A549 (cell line): ENCODE results near the gene USF1. TPM values are rescaled to one million over a fixed set of nuclear protein-coding genes. Genes with fewer than 3 reads are reported as not detected.

Experiments used
- ATAC-seq, 2 experiments: fragments of 200-7000 bp in 1 of 2; fragments of >200 bp in 1 of 2; cut with Nextera tagmentation in 1 of 2; cut with Tn5 transposase in 1 of 2; 3 replicates each; pipeline versions ENCODE4 v1.8.0 to v1.9.1; 2018 to 2020; ENCODE audit warnings: mild to moderate bottlenecking in 1 of 2, moderate library complexity in 1 of 2
- CTCF ChIA-PET: fragments of 300-600 bp; sonication (Branson Sonifier 250); formaldehyde crosslinking; extraction: SDS; loops from one replicate; lab custom pipeline; 2021; ENCODE audit warnings: antibody characterized with exemption, inconsistent platforms; lab: Yijun Ruan, JAX
- POLR2A ChIA-PET: fragments of 350-600 bp; formaldehyde crosslinking; extraction: SDS; loops from one replicate; lab custom pipeline; 2021; ENCODE audit warnings: antibody characterized with exemption, inconsistent platforms; lab: Yijun Ruan, JAX
- DNase-seq, 2 experiments: peaks; one replicate each; pipeline versions ENCODE4 v3.0.0 to v3.0.0-alpha.2; 2011 to 2016; ENCODE audit warnings: low read depth in 1 of 2, low spot score in 1 of 2
- FAIRE-seq: peaks from 2 replicates; lab custom pipeline; 2011; peaks lifted over from hg19 to GRCh38; lab: Jason Lieb, UNC
- H3K27ac ChIP-seq, 2 experiments: fragments of >200 bp; sonication (Bioruptor Twin); formaldehyde crosslinking; 3 replicates each; pipeline ENCODE4 v1.5.1; 2016 to 2017
- H3K4me1 ChIP-seq: fragments of >200 bp; sonication (Bioruptor Twin); formaldehyde crosslinking; 3 replicates; pipeline ENCODE4 v1.6.1; 2016
- H3K4me2 ChIP-seq: fragments of >200 bp; sonication (Bioruptor Twin); formaldehyde crosslinking; 3 replicates; pipeline ENCODE4 v1.6.1; 2016
- H3K4me3 ChIP-seq: fragments of >200 bp; sonication (Bioruptor Twin); formaldehyde crosslinking; 3 replicates; pipeline ENCODE4 v1.5.1; 2016
- H3K9me3 ChIP-seq: fragments of >200 bp; sonication (Bioruptor Twin); formaldehyde crosslinking; 3 replicates; pipeline ENCODE4 v1.6.1; 2016
- CBX8 ChIP-seq: fragments of 200-600 bp; sonication (generic); IDR thresholded peaks from 2 replicates; pipeline ENCODE4 v1.6.1; 2016
- CEBPB ChIP-seq, 2 experiments: fragments of >200 bp in 1 of 2; sonication (Bioruptor Twin) in 1 of 2; formaldehyde crosslinking in 1 of 2; IDR thresholded peaks; 2 replicates each; pipeline ENCODE4 v1.6.1; 2012 to 2016
- HDAC2 ChIP-seq: fragments of 200-600 bp; sonication (generic); IDR thresholded peaks from 2 replicates; pipeline ENCODE4 v1.6.1; 2016
- HEYL ChIP-seq: fragments of 250-450 bp; sonication (Bioruptor Pico); IDR thresholded peaks from 2 replicates; pipeline ENCODE4 v1.8.0; 2021; ENCODE audit warnings: mild to moderate bottlenecking, moderate library complexity
- HOXA7 ChIP-seq: fragments of 250-450 bp; sonication (Bioruptor Pico); IDR thresholded peaks from 2 replicates; pipeline ENCODE4 v1.5.0; 2020; ENCODE audit warnings: mild to moderate bottlenecking, moderate library complexity
- MAFK ChIP-seq: fragments of 450-650 bp; IDR thresholded peaks from 2 replicates; pipeline ENCODE4 v1.6.1; 2014; ENCODE audit not compliant: partially characterized antibody
- MAX ChIP-seq: IDR thresholded peaks from 2 replicates; pipeline ENCODE4 v1.6.1; 2012
- MAZ ChIP-seq: fragments of 150-350 bp; IDR thresholded peaks from 2 replicates; pipeline ENCODE4 v1.6.1; 2014; ENCODE audit warnings: antibody characterized with exemption, low read depth, low read length, borderline replicate concordance
- MYC ChIP-seq: IDR thresholded peaks from 2 replicates; pipeline ENCODE4 v1.6.1; 2012; ENCODE audit warnings: mild to moderate bottlenecking, inconsistent platforms, low read length, improper control_type of control experiment, borderline replicate concordance
- POLR2AphosphoS2 ChIP-seq: conservative IDR thresholded peaks from 2 replicates; pipeline ENCODE4 v1.6.1; 2012; ENCODE audit warnings: low read length, improper control_type of control experiment, inconsistent platforms
- RAD21 ChIP-seq, 2 experiments: fragments of >200 bp in 1 of 2; sonication (Bioruptor Twin) in 1 of 2; formaldehyde crosslinking in 1 of 2; IDR thresholded peaks in 1 of 2; conservative IDR thresholded peaks in 1 of 2; 2 replicates in 1 of 2; 3 replicates in 1 of 2; pipeline ENCODE4 v1.6.1; 2012 to 2018; ENCODE audit warnings: inconsistent platforms in 1 of 2
- REST ChIP-seq: fragments of 200-600 bp; sonication (generic); IDR thresholded peaks from 2 replicates; pipeline ENCODE4 v1.6.1; 2016; ENCODE audit warnings: antibody characterized with exemption, mild to moderate bottlenecking, moderate library complexity
- RFX5 ChIP-seq: fragments of 450-650 bp; IDR thresholded peaks from 2 replicates; pipeline ENCODE4 v1.7.1; 2014; ENCODE audit warnings: antibody characterized with exemption, mild to moderate bottlenecking, moderate library complexity
- SMC3 ChIP-seq: fragments of >200 bp; sonication (Bioruptor Twin); formaldehyde crosslinking; IDR thresholded peaks from 3 replicates; pipeline ENCODE4 v1.6.1; 2018; ENCODE audit warnings: inconsistent platforms
- TFCP2L1 ChIP-seq: fragments of 250-450 bp; sonication (Bioruptor Pico); IDR thresholded peaks from 2 replicates; pipeline ENCODE4 v1.5.0; 2021; ENCODE audit warnings: mild to moderate bottlenecking
- ZC3H11A ChIP-seq: fragments of 450-650 bp; IDR thresholded peaks from 2 replicates; pipeline ENCODE4 v1.6.1; 2014; ENCODE audit warnings: antibody characterized with exemption, mild to moderate bottlenecking
- ZNF302 ChIP-seq: fragments of 250-450 bp; sonication (Bioruptor Pico); IDR thresholded peaks from 2 replicates; pipeline ENCODE4 v1.9.0; 2021; ENCODE audit warnings: inconsistent platforms, mild to moderate bottlenecking, moderate library complexity
- ZSCAN20 ChIP-seq: fragments of 250-450 bp; sonication (Bioruptor Pico); IDR thresholded peaks from 2 replicates; pipeline ENCODE4 v1.8.0; 2022; ENCODE audit warnings: mild to moderate bottlenecking, moderate library complexity
- WGBS: methylation state at CpG from one replicate; pipeline ENCODE4 v1.1.6; 2017; ENCODE audit errors: missing lambda C conversion rate; 5-methylcytosine and 5-hydroxymethylcytosine counted together
- polyA plus RNA-seq, 4 experiments: library from polyadenylated mRNA; depleted of rRNA in 3 of 4; stranded (reverse); fragments of >200 nt; fragmentation: RNase III in 1 of 4; extraction: RNeasy Plus Mini Kit Qiagen cat#74134 plus additional on column Dnase treatment in 1 of 4; gene quantifications; 2 replicates in 3 of 4; 3 replicates in 1 of 4; pipeline ENCODE4 v1.2.3, GENCODE V29; 2011 to 2017

Gene USF1
- polyA plus RNA-seq, 2 of the 4 experiments (the other 2 are of a cell fraction): 35.5 to 60.5 TPM

DNA sequence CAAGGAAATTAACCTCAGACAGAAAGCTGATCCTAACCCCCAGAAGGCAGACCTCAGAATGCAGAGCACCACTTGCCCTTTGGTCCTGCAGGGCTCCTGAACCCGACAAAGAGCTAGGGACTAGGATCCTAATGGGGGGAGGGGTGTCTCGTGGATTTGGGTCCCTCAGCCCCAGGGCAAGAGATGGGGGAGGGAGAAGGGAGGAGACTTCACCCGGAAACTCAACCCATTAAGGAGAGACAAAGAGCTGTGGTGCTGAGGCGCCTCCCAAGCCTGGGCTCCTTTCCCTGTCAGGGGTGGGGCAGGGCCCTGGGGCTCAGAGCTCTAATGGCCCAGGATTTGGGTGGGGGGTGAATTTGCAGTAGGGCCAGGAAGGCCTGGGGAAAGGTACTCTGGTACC is 40.7 kb upstream of the USF1 start:
- TF ChIP-seq RAD21 (conservative IDR thresholded peaks at IDR 0.05 in 1 of 2, IDR thresholded peaks at IDR 0.05 in 1 of 2) (no peak), HEYL (no peak), ZSCAN20 (no peak), ZNF302 (no peak), REST (no peak), POLR2AphosphoS2 (no peak), MAFK (no peak), CBX8 (no peak), HDAC2 (no peak), ZC3H11A (no peak), MAZ (no peak), TFCP2L1 (no peak)
- H3K4me3 ChIP-seq: no peak overlapping the region
- FAIRE-seq (no peak), ATAC-seq (no peak), DNase-seq (no peak)
- no peak overlapping the region for H3K4me2 ChIP-seq
- ChIA-PET CTCF (interaction anchor here (0.9 to 12.7 kb wide), 7 partner anchors 11 to 93 kb away, joined by 3 to 167 read pairs (median 4); partner anchors contain the start of genes ARHGAP30 and KLHDC9), POLR2A (no interaction called here)
- peak overlapping the region; percentile 88; a peak in 5 of 6 replicates for H3K27ac ChIP-seq
- no peaks in the 10 kb centered on the region for H3K9me3 ChIP-seq
- WGBS: 54% methylated on average over 3 of the region's 4 CpGs
- H3K4me1 ChIP-seq: peaks cover 61% of the 10 kb centered on the region

DNA sequence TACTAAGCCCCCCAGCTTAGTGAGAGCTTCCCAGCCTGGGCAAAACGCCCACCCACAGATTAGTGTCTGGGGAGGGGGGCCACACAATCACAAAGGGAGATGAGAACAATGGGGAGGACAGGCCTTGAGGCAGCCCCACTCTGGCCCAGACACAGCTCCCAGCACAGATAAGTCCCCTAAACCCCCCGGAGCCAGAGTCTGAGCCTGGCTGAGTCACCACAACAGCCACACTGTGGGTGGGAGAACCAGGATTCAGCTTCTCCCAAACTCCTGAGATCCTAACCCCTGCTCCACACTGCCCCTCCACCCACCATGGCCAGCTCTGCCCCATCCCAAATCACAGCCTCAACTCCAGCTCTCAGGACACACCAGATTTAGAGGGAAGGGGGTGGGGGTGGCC is 39.4 kb upstream of the USF1 start:
- ATAC-seq (no peak), FAIRE-seq (no peak), DNase-seq (no peak)
- peak overlapping the region; percentile 88 for H3K27ac ChIP-seq
- CTCF ChIA-PET: interaction anchor here (0.6 to 12.7 kb wide), 9 partner anchors 12 to 92 kb away, joined by 3 to 167 read pairs (median 4); partner anchors contain the start of genes ARHGAP30 and KLHDC9
- peak overlapping the region; percentile 69 for H3K4me2 ChIP-seq
- no peak overlapping the region for H3K4me3 ChIP-seq
- H3K4me1 ChIP-seq: peaks cover 66% of the 10 kb centered on the region
- POLR2A ChIA-PET: no interaction called here
- H3K9me3 ChIP-seq: no peaks in the 10 kb centered on the region
- WGBS: 62% methylated on average over 2 of the region's 2 CpGs
- no peak for TF ChIP-seq SMC3
- TF ChIP-seq HOXA7 (CRISPR knock-in tag): no peak
- TF ChIP-seq CEBPB (IDR thresholded peaks at IDR 0.05): no peak
- no peak for TF ChIP-seq MAX
- no peak for TF ChIP-seq MAFK

- ChIA-PET CTCF (interaction anchor here (0.6 to 12.7 kb wide), 7 partner anchors 11 to 91 kb away, joined by 3 to 167 read pairs (median 4); partner anchors contain the start of genes ARHGAP30 and KLHDC9), POLR2A (interaction anchor here (0.9 kb wide), 1 partner anchor 39 kb away, joined by 4 read pairs; the partner anchor contains the start of gene USF1)
- 86% methylated on average over 1 of the region's 1 CpG for WGBS
- Histone ChIP-seq H3K4me1 (peaks cover 66% of the 10 kb centered on the region), H3K4me2 (peak overlapping the region; percentile 69), H3K4me3 (no peak overlapping the region), H3K27ac (peak overlapping the region; percentile 88), H3K9me3 (no peaks in the 10 kb centered on the region)
- TF ChIP-seq ZC3H11A (no peak), RFX5 (no peak), CBX8 (no peak), ZSCAN20 (no peak), MYC (no peak)
- DNase-seq (no peak), ATAC-seq (no peak), FAIRE-seq (no peak)
Measured at GRCh38 chr1:161084597-161084988, 38.8 kb upstream of the USF1 start.
